ENCODE results near the gene TTBK1.

Gene TTBK1

GRCh38 chr6:43223175-43223574 lies 20.1 kb upstream of the TTBK1 start:
- DNase-seq (ENCODE audit: low spot score), result no peak

DNA sequence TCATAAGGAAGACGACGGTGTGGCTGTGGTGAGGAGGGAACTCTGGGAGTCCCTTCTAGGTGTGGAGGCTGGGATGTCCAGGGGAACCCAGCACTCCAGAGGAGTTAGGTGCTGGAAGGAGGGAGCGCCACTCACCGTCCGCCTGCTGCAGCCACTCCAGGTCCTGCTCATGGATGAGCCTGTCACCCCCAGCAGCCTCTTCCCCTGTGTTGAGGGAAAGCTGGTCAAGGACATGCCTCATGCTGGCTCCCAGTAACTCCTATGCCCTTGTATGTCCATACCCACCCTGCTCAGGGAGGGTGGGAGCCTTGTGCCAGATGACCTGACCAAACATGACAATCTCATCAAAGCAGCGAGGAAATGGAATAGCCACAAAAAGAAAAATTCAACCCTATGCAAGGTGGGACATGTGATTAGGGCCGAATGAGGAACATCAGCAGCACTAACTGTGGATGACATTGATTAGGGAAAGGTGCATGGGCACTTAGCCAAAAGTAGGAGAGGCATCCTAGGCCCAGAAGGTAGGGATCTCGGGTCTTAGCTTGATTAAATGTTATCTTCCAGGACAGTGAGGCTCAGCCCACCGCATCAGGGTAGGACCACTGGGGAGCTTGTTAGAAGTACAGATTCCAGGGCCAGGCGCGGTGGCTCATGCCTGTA lies 17.0 kb upstream of the TTBK1 start:
- no peak for DNase-seq (ENCODE audit: low spot score)

GRCh38 chr6:43228951-43229802 lies 14.1 kb upstream of the TTBK1 start, which contains the start of gene DNPH1:
Gene DNPH1 (minus strand): TSS chr6:43229481. CDS start chr6:43229456, 25 bp downstream.
- peak; percentile 65 for DNase-seq (ENCODE audit: low spot score)

DNA sequence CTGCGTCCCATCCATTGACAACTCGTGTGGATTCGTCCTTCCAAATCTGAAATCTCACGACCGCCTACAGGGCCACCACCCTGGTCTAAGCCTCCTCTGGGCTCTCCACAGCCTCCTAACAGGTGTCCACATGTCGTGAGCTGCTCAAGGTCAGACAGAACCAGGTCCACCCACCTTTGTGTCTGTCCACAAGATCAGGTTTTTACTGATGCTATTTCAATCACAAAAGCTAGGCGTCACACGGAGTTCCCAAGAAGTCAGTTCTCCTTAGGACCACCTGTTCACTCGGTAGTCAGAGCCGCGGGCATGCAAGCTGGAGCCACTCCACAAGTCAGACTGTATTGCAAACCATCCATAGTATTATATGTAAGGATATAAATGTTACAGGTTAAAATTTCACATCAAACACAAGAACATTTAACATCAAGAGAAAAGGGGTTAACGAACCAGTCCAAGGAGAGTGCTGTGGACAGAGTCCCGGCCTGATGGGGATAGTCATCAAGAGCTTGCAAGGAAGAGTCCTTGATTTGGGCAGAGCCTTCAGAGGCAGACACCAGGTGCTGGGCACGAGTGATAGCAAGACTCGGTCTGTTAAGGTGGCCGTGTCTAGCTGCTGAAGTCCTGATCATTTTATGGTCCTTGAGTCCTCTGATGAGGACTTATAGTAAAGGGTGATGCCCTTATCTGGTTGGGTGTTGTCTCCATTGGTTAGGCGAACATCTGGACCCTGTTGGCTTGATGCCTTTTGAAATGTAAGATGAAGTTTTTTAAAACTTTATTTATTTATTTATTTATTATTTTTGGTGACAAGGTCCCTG lies 13.3 kb upstream of the TTBK1 start:
- DNase-seq (ENCODE audit: low spot score), result no peak

DNA sequence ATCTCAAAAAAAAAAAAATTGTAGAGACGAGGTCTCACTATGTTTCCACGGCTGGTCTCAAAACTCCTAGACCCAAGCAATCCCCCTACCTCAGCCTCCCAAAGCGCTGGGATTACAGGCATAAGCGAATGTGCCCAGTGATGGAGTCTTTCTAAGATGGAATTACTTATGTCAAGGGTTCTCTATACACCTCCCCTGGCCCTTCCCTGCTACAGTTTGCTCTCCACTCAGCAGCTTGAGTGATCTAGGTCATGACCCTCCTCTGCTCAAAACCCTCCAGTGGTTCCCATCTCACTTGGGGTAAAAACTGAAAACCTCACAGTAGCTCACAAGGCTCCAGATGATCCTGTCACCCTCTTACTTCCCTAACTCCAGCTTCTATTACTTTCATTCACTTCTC lies 12.2 kb upstream of the TTBK1 start:
- DNase-seq (ENCODE audit: low spot score), result no peak

GRCh38 chr6:43231735-43232450 lies 11.4 kb upstream of the TTBK1 start:
- no peak for DNase-seq (ENCODE audit: low spot score)

DNA sequence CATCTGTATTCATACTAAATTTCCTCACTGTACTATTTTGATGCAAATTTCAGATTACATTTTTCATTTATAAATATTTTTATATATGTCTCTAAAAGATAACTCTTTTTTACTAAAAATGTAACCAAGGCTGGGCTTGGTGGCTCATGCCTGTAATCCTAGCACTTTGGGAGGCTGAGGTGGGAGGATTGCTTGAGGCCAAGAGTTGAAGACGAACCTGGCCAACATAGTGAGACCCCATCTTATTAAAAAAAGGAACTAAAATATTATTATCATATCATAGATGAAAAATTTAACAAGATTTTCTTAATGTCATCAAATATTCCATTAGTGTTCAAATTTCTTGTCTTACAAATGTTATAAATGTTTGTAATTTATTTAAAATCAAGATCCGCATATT lies 7.4 kb upstream of the TTBK1 start:
- no peak for DNase-seq (ENCODE audit: low spot score)

DNA sequence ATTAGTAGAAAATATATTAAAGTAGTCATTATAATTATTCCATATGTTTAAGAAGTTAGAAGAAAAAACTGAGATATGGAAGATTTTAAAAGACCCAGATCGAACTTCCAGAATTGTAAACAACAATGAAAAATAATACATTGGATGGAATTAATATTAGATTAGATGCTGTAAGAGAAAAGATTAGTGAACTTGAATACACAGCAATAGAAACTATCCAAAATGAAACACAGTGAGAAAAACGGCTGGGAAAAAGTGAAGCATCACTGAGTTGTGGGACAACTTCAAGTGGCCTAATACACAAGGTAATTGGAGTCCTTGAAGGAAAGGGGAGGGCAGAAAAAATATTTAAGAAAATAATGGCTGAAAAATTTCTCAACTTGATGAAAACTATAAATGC lies 4.2 kb upstream of the TTBK1 start:
- DNase-seq (ENCODE audit: low spot score), result no peak

- DNase-seq (ENCODE audit: low spot score), result no peak
Observed at GRCh38 chr6:43240950-43241349, 2.3 kb upstream of the TTBK1 start.

DNA sequence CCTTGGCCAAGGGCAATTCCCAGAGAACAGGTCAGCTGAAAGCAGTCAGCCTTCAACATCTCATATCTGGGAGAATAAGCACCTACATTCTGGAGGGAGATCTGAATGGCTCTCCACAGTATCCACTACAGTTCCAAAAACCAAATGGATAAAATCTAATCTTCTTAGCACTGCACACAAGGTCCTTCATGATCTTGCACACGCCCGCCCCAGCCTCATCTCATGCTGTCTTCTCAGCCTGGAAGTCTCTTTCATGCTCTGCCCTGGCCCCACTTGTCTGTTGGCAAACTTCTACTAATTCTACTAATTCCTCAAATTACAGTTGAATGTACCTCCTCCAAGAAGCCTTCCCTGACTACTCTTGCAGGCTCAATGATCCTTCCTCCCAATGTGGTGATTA lies 1.8 kb upstream of the TTBK1 start:
- DNase-seq (ENCODE audit: low spot score), result no peak

DNA sequence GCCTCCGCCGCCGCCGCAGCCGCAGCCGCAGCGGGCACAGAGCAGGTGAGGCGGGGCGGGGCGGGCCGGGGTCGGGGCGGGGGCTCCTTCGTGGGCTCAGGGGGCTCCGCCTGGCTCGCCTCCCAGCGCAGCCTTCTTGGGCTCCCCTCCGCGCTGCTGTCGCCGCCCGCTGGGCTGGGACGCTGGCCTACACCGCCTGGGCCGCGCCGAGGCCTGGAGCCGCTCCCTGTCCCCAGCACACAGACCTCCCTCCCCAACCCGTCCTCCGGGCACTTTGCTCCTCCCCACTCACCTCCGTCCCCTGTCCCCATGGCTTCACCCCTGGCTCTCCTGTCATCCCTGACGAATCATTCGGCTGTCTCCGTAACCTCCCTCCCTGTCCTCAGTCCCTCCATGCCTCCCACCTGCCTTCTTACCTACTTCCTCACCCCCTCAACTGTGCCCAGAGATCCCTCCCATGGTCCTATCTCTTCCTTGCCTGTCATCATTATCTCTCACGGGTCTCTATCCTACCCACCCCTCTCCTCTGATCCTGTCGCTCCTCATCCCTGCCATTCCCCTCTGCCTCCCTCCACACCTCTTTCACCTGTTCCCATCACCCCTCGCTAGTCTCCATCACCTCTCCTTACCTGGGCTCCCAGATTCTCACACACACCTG lies 512 bp downstream of the TTBK1 start:
- no peak for DNase-seq (ENCODE audit: low spot score)

GRCh38 chr6:43246301-43247113 lies 3.2 kb downstream of the TTBK1 start:
- peak; percentile 84 for DNase-seq (ENCODE audit: low spot score)

GRCh38 chr6:43247114-43247999 lies 4.1 kb downstream of the TTBK1 start:
- peak; percentile 86 for DNase-seq (ENCODE audit: low spot score)

- DNase-seq (ENCODE audit: low spot score), result no peak
Observed at GRCh38 chr6:43248101-43248500, 4.8 kb downstream of the TTBK1 start.

GRCh38 chr6:43248791-43249190 lies 5.5 kb downstream of the TTBK1 start:
- DNase-seq (ENCODE audit: low spot score), result no peak

DNA sequence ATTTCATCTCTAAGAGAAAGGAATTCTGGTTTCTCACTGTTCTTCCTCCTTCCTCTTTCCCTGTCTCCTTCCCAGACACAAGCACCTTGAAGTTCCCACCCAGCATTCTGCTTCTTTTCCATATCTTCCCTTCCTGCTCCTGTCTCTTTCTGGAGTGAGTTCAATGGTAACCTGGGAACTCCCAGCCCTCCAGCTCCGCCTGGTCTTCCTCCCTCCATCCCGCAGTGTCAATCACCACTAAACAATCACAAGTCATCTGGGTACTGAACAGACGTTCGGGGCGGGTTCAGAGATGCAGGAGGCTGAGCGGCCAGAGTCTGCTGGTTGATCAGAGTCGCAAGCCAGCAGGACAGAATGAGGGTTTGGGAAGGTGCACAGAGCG lies 7.7 kb downstream of the TTBK1 start:
- no peak for DNase-seq (ENCODE audit: low spot score)

- DNase-seq (ENCODE audit: low spot score), result no peak
Observed at GRCh38 chr6:43253401-43253800, 10.1 kb downstream of the TTBK1 start.

DNA sequence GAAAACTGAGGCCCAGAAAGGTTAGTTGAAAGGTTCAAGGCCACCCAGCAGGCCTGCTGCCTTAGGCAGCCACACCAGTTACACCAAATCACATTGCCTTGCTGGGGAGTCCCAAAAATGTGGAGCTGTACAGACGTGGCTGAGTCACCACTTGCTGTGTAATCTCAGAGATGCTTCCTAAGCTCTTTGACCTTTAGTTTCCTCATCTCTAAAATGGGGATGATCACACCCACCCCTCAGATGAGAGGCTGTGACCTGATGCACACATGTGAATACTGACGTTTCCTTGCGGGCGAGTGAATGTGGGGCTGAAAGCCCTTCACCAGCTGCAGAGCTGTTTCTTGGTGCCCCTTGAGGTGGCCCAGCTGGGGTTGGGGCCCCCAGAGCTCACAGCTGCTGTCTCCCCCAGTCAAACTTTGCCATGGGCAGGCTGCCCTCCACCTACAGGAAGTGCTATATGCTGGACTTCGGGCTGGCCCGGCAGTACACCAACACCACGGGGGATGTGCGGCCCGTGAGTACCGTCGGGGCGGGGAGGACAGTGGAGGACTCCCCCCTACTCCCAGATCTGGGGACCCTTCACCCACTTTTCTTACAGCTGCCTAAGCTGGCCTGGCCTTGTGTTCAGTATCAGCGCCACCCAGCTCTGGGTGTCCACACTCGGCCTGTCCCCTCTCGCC lies 11.0 kb downstream of the TTBK1 start:
- DNase-seq (ENCODE audit: low spot score), result no peak

- no peak for DNase-seq (ENCODE audit: low spot score)
Observed at GRCh38 chr6:43254846-43255245, 11.6 kb downstream of the TTBK1 start.

Data from globus pallidus (tissue), 1 donor.